ENCODE measurements around the gene RNF126.

GRCh38 chr19:641702-642101 is 21.3 kb downstream of the RNF126 start:
- TF ChIP-seq JUNB (IDR thresholded peaks at IDR 0.05; ENCODE audit: unreplicated experiment) = no peak
- no peak for TF ChIP-seq EZH2 (IDR thresholded peaks at IDR 0.05; ENCODE audit: low read depth, unreplicated experiment)
- no peak for TF ChIP-seq CTCF (conservative IDR thresholded peaks at IDR 0.05; ENCODE audit: low read depth in 2 of 2)
